BLaER1 (cell line): ENCODE measurements around the gene GAREM1.

Experiments
- H3K27ac ChIP-seq: shearing (Covaris generic); formaldehyde crosslinking; 2 replicates; pipeline ENCODE4 v1.8.1; 2022
- H3K27me3 ChIP-seq: shearing (Covaris generic); formaldehyde crosslinking; 2 replicates; pipeline ENCODE4 v1.8.1; 2022
- H3K36me3 ChIP-seq: shearing (Covaris generic); formaldehyde crosslinking; 2 replicates; pipeline ENCODE4 v1.8.1; 2022
- H3K4me1 ChIP-seq: shearing (Covaris generic); formaldehyde crosslinking; 2 replicates; pipeline ENCODE4 v1.8.1; 2022
- H3K4me2 ChIP-seq: shearing (Covaris generic); formaldehyde crosslinking; 2 replicates; pipeline ENCODE4 v1.8.1; 2022
- H3K4me3 ChIP-seq: shearing (Covaris generic); formaldehyde crosslinking; 2 replicates; pipeline ENCODE4 v1.8.1; 2022
- H3K9ac ChIP-seq: shearing (Covaris generic); formaldehyde crosslinking; 2 replicates; pipeline ENCODE4 v1.8.1; 2022
- H3K9me3 ChIP-seq: shearing (Covaris generic); formaldehyde crosslinking; 2 replicates; pipeline ENCODE4 v1.8.1; 2022
- H4K20me1 ChIP-seq: shearing (Covaris generic); formaldehyde crosslinking; 2 replicates; pipeline ENCODE4 v1.8.1; 2022
- Cebpa-rat ChIP-seq: shearing (Covaris generic); IDR thresholded peaks from 2 replicates; pipeline ENCODE4 v1.8.1; 2022

Gene GAREM1

DNA sequence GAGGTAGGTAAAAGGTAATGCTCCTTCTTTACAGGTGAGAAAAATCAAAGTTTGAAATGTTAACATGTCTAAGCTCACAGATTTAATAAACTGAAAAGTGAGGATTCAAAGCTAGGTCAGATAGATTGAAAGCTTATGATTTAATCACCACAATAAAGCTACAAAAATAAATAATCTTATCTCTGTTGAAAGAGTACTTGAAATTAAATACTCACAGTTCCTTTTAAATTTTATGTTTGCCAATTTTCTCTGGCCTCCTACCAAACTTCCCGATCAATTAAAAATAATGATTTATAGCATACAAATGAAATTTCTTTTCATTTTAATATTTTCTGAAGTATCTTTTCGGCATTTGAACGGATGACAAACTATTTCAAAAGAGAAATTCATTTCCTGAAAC is 77.3 kb downstream of the GAREM1 start:
- Histone ChIP-seq H3K9me3 (peaks cover 17% of the 10 kb centered on the region; the same call in 1 of the 2 replicates), H3K27me3 (no peaks in the 10 kb centered on the region), H3K4me3 (no peak overlapping the region), H4K20me1 (no peaks in the 10 kb centered on the region), H3K4me2 (no peak overlapping the region), H3K27ac (no peak overlapping the region), H3K36me3 (no peaks in the 10 kb centered on the region), H3K4me1 (no peaks in the 10 kb centered on the region), H3K9ac (no peak overlapping the region)
- no peak for TF ChIP-seq Cebpa-rat

DNA sequence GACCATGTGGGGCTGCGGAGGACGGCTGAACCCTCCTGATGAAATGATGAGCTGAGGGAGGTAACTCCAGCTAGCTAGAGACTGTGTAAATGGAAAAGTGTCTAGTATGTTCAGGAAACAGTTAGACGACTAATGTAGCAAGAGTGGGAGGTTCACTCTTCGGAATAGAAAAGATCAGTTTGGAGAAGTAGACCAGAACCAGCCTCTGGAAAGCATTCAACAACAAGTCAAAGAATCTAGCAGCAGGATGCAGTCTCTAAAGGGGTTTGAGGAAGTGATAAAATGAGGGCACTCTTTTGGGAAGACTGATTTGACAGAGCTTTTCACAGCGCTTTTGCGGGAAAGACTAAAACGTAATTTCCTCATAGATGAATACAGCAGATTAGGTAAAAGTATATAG is 79.6 kb downstream of the GAREM1 start:
- Histone ChIP-seq H4K20me1 (no peaks in the 10 kb centered on the region), H3K4me2 (no peak overlapping the region), H3K4me1 (no peaks in the 10 kb centered on the region), H3K9me3 (peaks cover 14% of the 10 kb centered on the region; the same call in 1 of the 2 replicates), H3K27me3 (no peaks in the 10 kb centered on the region), H3K4me3 (no peak overlapping the region), H3K36me3 (no peaks in the 10 kb centered on the region), H3K9ac (no peak overlapping the region), H3K27ac (no peak overlapping the region)
- no peak for TF ChIP-seq Cebpa-rat

DNA sequence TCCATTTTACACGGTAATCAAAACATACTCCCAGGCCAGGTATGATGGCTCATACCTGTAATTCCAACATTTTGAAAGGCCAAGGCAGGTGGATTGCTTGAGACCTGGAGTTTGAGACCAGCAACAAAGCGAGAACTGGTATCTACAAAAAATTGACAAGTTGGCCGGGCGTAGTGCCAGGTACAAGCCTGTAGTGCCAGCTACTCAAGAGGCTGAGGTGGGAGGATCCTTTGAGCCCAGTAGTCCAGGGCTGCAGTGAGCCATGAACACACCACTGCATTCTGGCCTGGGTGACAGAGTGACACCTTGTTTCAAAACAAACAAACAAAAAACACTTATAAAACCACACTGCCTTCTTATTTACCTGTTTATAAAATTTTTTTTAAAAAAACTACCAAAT is 80.8 kb downstream of the GAREM1 start:
- Histone ChIP-seq H3K4me2 (no peak overlapping the region), H3K27ac (no peak overlapping the region), H4K20me1 (no peaks in the 10 kb centered on the region), H3K4me1 (no peaks in the 10 kb centered on the region), H3K9me3 (peaks cover 5% of the 10 kb centered on the region; the same call in 1 of the 2 replicates), H3K36me3 (no peaks in the 10 kb centered on the region), H3K9ac (no peak overlapping the region), H3K4me3 (no peak overlapping the region), H3K27me3 (no peaks in the 10 kb centered on the region)
- no peak for TF ChIP-seq Cebpa-rat

DNA sequence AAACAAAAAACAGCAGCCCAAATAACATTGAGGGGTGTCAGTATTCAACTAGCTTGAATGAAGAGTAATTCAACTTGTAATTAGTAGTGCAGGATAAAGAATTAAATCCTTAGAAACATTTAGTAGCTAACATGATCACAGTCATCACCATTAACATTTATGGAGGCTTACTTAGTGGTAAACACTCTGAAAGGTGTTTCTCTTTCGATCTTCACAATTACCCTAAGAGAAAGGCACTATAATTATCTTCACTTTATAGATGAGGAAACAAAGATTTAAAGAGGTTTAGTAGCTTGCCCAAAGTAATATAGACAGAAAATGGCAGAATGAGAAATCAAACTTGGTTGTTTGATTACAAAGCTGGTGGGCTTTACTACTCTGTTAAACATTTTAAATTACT is 81.5 kb downstream of the GAREM1 start:
- H3K9ac ChIP-seq = no peak overlapping the region
- no peak for TF ChIP-seq Cebpa-rat
- no peak overlapping the region for H3K27ac ChIP-seq
- no peaks in the 10 kb centered on the region for H3K4me1 ChIP-seq
- H3K27me3 ChIP-seq = no peaks in the 10 kb centered on the region
- H3K4me3 ChIP-seq = no peak overlapping the region
- H4K20me1 ChIP-seq = no peaks in the 10 kb centered on the region
- H3K9me3 ChIP-seq = no peaks in the 10 kb centered on the region
- no peak overlapping the region for H3K4me2 ChIP-seq
- H3K36me3 ChIP-seq = no peaks in the 10 kb centered on the region

DNA sequence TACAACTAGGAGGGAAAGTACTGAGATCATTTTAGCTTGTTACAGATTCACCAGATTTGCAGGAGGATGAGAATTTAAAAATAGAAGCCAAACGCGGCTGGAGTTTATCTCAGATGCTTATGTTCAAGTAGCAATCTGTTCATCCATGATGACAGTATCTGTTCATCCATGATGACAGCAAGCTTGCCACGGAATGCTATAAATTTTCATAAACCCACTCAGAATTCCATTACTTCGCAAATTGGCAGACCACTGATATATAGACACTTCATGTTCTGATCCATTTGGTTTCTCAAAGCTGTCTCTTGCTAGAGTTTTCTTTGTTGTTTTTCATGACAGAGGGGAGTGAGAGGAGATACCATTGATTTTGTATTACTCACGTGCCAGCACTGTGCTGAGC is 84.2 kb downstream of the GAREM1 start:
- Histone ChIP-seq H3K27me3 (no peaks in the 10 kb centered on the region), H3K4me2 (no peak overlapping the region), H3K36me3 (no peaks in the 10 kb centered on the region), H3K4me1 (no peaks in the 10 kb centered on the region), H3K27ac (no peak overlapping the region), H3K4me3 (no peak overlapping the region), H3K9me3 (no peaks in the 10 kb centered on the region), H3K9ac (no peak overlapping the region), H4K20me1 (no peaks in the 10 kb centered on the region)
- TF ChIP-seq Cebpa-rat = no peak

DNA sequence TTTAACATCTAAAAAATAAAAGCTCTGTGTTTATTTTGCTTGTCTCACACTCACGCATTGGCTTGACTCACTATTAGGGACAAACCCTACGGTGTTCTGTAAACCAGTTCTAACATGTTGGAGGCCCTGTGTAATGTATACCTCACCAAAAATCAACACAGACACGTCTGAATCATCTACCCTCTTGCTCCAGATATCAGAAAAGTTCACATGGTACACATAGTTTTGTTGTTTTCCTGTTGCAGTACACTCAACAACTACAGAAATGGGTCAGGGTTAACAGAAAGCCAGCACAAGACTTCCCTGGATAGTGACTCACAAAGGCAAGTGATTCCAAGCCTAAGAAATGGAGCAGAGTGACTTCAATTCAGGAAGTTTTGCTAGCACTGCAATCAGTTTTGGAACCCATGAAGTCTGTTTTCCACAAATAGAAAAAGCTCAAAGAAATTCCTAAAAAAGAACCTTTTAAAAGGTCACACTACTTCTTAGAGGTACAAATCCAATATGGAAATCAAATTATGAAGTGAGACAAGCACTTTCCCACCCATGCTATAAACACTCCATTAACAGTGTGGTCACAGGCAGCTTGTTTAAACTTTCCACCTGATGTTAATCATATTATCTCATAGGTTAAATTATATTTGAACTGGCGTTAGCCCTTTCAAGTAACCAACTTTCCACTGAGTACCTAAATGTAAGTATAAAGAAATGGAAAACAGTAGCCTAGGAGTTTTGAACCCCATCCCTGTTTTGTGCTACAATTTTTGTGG is 87.4 kb downstream of the GAREM1 start:
- no peaks in the 10 kb centered on the region for H3K27me3 ChIP-seq
- no peaks in the 10 kb centered on the region for H3K4me1 ChIP-seq
- no peak overlapping the region for H3K4me2 ChIP-seq
- no peaks in the 10 kb centered on the region for H3K9me3 ChIP-seq
- no peak overlapping the region for H3K9ac ChIP-seq
- H3K27ac ChIP-seq = no peak overlapping the region
- H3K36me3 ChIP-seq = no peaks in the 10 kb centered on the region
- TF ChIP-seq Cebpa-rat = no peak
- H3K4me3 ChIP-seq = no peak overlapping the region
- H4K20me1 ChIP-seq = no peaks in the 10 kb centered on the region

DNA sequence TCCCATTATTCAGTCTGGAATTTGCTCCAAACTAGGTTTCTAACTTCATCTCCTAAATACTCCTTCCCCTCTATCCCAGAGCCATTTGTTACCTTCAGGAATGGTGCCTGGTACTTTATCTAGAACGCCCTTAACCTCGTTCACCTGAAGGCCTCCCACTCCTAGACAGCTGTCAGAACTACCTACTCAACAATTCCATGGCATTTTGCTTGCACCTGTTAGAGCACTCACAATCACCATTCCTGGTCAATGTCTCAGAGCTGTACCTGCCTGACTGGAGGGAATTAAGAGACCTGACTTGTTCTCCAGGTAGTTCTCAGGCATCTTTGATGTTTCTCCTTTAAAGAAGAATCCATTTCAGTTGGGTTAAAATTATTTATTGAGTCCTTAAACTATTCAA is 88.9 kb downstream of the GAREM1 start:
- Histone ChIP-seq H3K27me3 (no peaks in the 10 kb centered on the region), H3K27ac (no peak overlapping the region), H3K4me2 (no peak overlapping the region), H3K4me3 (no peak overlapping the region), H3K4me1 (no peaks in the 10 kb centered on the region), H3K9me3 (no peaks in the 10 kb centered on the region), H4K20me1 (no peaks in the 10 kb centered on the region), H3K36me3 (no peaks in the 10 kb centered on the region), H3K9ac (no peak overlapping the region)
- no peak for TF ChIP-seq Cebpa-rat

DNA sequence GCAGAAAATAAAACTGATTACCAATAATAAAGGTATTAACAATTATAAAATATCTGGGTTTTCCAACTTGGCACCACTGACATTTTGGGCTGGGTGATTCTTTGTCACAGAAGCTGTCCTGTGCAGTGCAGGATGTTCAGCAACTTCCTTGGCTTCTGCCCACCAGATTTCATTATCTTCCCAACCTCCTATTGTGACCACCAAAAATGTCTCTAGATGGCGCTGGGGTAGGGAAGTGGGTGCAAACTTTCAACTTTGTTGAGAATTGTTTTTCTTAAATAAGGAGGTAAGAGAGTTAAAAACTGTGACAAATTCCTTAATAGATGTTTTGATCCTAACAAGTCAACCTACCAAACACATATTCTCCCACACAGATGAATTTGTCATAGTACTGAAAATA is 90.1 kb downstream of the GAREM1 start:
- H3K9ac ChIP-seq = no peak overlapping the region
- H3K27me3 ChIP-seq = no peaks in the 10 kb centered on the region
- no peak overlapping the region for H3K4me2 ChIP-seq
- no peak overlapping the region for H3K4me3 ChIP-seq
- no peaks in the 10 kb centered on the region for H3K4me1 ChIP-seq
- no peaks in the 10 kb centered on the region for H3K9me3 ChIP-seq
- H3K36me3 ChIP-seq = no peaks in the 10 kb centered on the region
- TF ChIP-seq Cebpa-rat = no peak
- H3K27ac ChIP-seq = no peak overlapping the region
- H4K20me1 ChIP-seq = no peaks in the 10 kb centered on the region

DNA sequence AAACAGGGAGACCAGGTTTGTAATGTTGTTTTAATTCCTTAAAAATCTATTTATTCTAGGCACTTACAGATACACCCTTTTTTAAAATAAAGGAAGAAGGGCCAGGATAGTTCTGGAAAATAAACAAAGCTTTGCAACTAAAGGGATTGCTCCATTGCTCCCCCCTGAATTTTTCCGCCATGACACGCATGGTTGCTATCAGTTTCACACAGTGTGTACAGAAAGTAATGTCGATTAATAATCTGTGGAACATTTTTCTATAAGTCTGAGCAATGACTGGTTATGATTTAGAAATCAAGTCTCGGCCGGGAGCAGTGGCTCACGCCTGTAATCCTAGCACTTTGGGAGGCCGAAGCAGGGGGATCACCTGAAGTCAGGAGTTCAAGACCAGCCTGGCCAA is 90.8 kb downstream of the GAREM1 start:
- Histone ChIP-seq H3K9ac (no peak overlapping the region), H4K20me1 (no peaks in the 10 kb centered on the region), H3K4me2 (no peak overlapping the region), H3K4me1 (no peaks in the 10 kb centered on the region), H3K27ac (no peak overlapping the region), H3K4me3 (no peak overlapping the region), H3K27me3 (no peaks in the 10 kb centered on the region), H3K9me3 (no peaks in the 10 kb centered on the region), H3K36me3 (no peaks in the 10 kb centered on the region)
- TF ChIP-seq Cebpa-rat = no peak

DNA sequence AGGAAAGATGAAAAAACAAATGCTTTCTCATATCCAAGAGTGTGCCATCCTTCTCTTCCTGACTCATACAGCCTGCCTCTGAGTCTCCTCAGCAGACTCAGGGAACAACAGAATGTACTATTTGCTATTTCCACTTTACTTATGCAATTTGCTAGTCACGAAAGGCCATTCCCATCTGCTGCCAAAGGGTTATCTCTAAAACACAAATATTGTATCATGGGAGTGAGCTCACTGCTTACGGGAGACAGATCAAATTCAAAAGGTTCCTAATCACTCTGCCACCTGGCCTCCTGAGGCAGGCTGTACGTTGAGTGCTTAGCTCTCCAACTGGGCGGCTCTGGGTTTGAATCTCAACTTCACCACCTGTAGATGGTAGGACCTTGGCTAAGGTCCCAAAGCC is 92.0 kb downstream of the GAREM1 start:
- no peak for TF ChIP-seq Cebpa-rat
- Histone ChIP-seq H3K4me1 (no peaks in the 10 kb centered on the region), H4K20me1 (no peaks in the 10 kb centered on the region), H3K27ac (no peak overlapping the region), H3K27me3 (no peaks in the 10 kb centered on the region), H3K9me3 (no peaks in the 10 kb centered on the region), H3K4me3 (no peak overlapping the region), H3K9ac (no peak overlapping the region), H3K4me2 (no peak overlapping the region), H3K36me3 (no peaks in the 10 kb centered on the region)

DNA sequence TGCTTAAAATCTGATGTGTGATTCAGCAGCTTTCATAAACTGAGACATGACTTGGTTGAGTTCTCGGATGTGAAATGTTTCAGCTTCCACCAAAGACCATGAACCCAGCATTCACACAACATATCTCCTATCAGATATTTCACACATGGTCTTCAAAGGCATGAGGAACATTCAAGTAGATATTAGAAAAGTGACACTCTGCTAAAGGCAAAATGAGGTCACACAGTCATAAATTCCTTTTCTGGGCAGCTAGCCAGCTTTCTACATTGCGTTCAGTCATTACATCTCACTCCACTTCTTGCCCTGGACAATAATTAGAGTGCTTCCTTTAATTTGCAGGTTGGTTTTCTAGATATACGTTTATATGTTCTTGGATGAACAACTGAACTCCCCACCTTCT is 96.7 kb downstream of the GAREM1 start:
- no peak overlapping the region for H3K4me2 ChIP-seq
- H3K9me3 ChIP-seq = no peaks in the 10 kb centered on the region
- H3K27me3 ChIP-seq = no peaks in the 10 kb centered on the region
- H3K36me3 ChIP-seq = no peaks in the 10 kb centered on the region
- H3K27ac ChIP-seq = no peak overlapping the region
- H3K9ac ChIP-seq = no peak overlapping the region
- no peaks in the 10 kb centered on the region for H3K4me1 ChIP-seq
- TF ChIP-seq Cebpa-rat = no peak
- no peaks in the 10 kb centered on the region for H4K20me1 ChIP-seq
- H3K4me3 ChIP-seq = no peak overlapping the region
